GM19468 (cell line): ENCODE results near the gene TMEM131L.

ENCODE experiments used
- ATAC-seq: cut with Tn5 transposase; IDR thresholded peaks from one replicate; pipeline ENCODE4 v1.9.1; 2021; ENCODE audit warnings: mild to moderate bottlenecking, moderate library complexity, moderate number of reproducible peaks; ENCODE audit not compliant: unreplicated experiment; ENCODE audit errors: extremely low read depth

The TMEM131L gene

GRCh38 chr4:153474251-153474650 is 8.1 kb downstream of the TMEM131L start:
- ATAC-seq: no peak

GRCh38 chr4:153476829-153477574 is 10.8 kb downstream of the TMEM131L start:
- ATAC-seq: no peak

DNA sequence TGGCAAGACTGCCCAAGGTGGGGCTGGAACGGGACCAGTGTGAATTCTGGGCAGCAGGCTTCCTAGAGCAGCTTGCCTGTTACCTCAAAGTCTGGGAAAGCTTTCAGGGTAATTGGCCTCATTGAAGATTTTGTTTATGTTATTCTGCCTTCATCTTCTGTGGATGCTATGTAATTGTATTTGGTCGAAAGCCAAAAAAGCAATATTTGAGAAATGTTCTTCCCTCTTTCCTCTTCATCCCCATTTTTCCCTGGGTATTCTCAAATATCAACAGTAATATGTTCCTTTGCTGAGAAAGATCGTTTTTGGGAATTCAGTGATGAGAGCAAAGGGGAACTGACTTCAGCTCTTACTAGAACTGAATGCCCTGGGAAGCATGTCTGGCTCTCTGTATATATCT is 12.9 kb downstream of the TMEM131L start:
- ATAC-seq: no peak

- ATAC-seq: no peak
Measured at GRCh38 chr4:153480704-153481103, 14.5 kb downstream of the TMEM131L start.

DNA sequence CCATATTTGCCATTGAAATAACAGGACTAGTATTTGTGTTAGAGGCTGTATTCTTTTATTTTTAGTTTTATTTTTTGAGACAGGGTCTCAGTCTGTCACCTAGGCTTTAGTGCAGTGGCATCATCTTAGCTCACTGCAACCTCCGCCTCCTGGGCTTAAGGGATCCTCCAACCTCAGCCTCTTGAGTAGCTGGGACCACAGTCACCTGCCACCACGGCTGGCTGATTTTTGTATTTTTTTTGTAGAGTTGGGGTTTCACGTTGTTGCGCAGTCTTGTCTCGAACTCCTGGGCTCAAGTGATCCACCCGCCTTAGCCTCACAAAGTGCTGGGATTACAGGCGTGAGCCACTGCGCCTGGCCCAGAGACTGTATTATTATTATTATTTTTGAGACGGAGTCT is 15.3 kb downstream of the TMEM131L start:
- ATAC-seq: no peak

- no peak for ATAC-seq
Measured at GRCh38 chr4:153483432-153484418, 17.6 kb downstream of the TMEM131L start.

DNA sequence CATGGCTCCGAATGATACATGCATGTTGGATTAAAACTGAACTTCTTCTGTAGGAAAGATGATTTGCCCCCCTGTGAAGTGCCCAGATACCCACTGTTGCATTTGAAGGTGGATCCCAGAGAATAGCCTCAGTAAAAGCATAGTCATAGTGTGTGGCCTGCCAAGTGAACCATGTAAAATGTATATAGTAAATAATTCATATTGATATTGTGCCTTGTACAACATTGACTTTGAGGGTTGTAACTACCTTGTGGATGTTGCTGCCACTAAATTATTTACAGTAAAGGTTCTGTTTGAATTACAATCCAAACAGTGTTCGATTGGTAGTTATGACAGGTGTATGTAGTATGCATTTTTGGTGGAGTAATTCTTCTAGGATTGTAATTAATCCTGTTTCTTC is 19.2 kb downstream of the TMEM131L start:
- no peak for ATAC-seq

- no peak for ATAC-seq
Measured at GRCh38 chr4:153485860-153486259, 19.7 kb downstream of the TMEM131L start.

GRCh38 chr4:153486281-153487151 is 20.4 kb downstream of the TMEM131L start:
- ATAC-seq: no peak

DNA sequence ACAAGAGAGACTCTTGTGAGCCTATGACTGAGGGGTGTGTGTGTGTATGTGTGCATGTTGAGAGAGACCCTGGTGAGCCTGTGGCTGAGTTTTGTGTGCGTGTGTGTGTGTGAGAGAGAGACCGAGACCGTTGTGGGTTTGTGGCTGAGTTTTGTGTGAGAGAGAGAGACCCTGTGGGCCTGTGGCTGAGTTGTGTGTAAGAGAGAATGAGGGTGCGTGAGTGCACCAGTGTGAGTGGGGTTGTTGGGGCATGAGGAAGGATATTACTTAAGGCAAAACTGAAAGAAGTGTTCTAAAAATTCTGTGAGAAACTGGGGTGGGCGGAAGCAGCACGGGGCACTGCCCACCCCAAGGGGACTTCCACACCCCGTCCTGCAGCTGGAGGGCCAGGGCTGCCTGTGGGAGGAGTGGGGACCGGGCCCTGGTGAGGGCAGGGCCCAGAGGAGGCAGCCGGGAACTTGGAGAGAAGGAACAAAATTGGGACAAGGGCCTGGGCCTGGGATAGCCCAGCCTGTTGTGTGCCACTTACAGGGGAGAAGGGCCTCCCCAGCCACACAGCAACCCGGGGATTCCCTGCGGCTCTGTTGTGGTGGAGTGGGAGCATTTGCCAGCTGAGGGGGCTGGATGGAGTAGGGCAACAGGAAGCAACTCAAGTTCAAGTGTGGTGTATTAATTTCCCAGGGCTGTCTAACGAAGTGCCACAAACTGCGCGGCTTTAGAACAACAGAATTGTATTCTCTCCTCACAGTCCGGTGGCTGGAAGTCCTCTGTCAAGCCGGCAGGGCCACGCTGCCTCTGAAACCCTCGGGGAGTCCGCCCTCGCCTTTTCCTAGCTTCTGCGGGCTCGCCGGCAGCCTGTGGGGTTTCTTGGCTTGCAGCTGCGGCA is 22.1 kb downstream of the TMEM131L start:
- ATAC-seq: peak; percentile 49

- no peak for ATAC-seq
Measured at GRCh38 chr4:153489856-153490558, 23.8 kb downstream of the TMEM131L start.

GRCh38 chr4:153490985-153491483 is 24.9 kb downstream of the TMEM131L start:
- no peak for ATAC-seq

DNA sequence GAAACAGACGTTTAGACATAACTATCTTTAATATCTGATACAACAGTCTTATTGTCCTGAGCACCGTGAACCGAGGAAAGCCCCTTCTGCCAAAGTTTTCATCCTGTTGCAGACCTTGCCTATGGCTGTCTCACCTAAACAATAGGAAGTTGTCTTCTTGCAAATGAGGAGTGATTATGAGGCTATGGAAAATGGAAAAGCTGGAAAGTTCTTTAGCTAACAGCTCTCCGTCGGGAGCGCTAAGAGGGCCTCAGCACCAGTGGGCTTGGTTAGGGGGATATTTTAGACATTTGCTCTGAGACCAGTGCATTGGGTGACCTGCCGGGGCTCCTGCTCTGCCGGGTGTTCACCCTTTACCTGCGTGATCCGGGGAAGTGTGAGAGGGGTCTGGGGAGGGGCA is 28.4 kb downstream of the TMEM131L start:
- ATAC-seq: no peak

GRCh38 chr4:153495480-153496193 is 29.5 kb downstream of the TMEM131L start:
- ATAC-seq: no peak

- ATAC-seq: peak; percentile 23
Measured at GRCh38 chr4:153497091-153497531, 31.0 kb downstream of the TMEM131L start.

GRCh38 chr4:153497988-153498967 is 32.1 kb downstream of the TMEM131L start:
- ATAC-seq: no peak

GRCh38 chr4:153499005-153499404 is 32.8 kb downstream of the TMEM131L start:
- ATAC-seq: no peak
